ENCODE measurements around the gene CORO1C.
"Not testable (repeated sequence)": the region's sequence is repeated elsewhere in the genome, so short reads cannot be mapped to it uniquely, and the experiment has no call there.

CORO1C gene

GRCh38 chr12:108731105-108731865 is at the start of gene CORO1C:
CORO1C (minus strand) TSS chr12:108731518; CDS start chr12:108701318, 30,200 bp downstream.
- FAIRE-seq (no peak), DNase-seq (ENCODE audit: extremely low spot score, insufficient read length, low read depth) (peak; percentile 91)

GRCh38 chr12:108779998-108780688 is 48.8 kb upstream of the CORO1C start:
- no peak for DNase-seq (ENCODE audit: extremely low spot score, insufficient read length, low read depth)
- no peak for FAIRE-seq

- FAIRE-seq (no peak), DNase-seq (ENCODE audit: extremely low spot score, insufficient read length, low read depth) (no peak)
These were observed 46.7 kb upstream of the CORO1C start for GRCh38 chr12:108778053-108778452.

GRCh38 chr12:108777156-108777555 is 45.8 kb upstream of the CORO1C start:
- DNase-seq (ENCODE audit: extremely low spot score, insufficient read length, low read depth): no peak

GRCh38 chr12:108773798-108774788 is 42.8 kb upstream of the CORO1C start:
- no peak for DNase-seq (ENCODE audit: extremely low spot score, insufficient read length, low read depth)
- FAIRE-seq: no peak

More at GRCh38 chr12:108777156-108777555, 45.8 kb upstream of the CORO1C start:
- FAIRE-seq: no peak

GRCh38 chr12:108772891-108773797 is 41.8 kb upstream of the CORO1C start:
- no peak for FAIRE-seq
- DNase-seq (ENCODE audit: extremely low spot score, insufficient read length, low read depth): no peak

- FAIRE-seq (peak; percentile 67), DNase-seq (ENCODE audit: extremely low spot score, insufficient read length, low read depth) (peak; percentile 50)
These were observed 40.9 kb upstream of the CORO1C start for GRCh38 chr12:108772247-108772646.

GRCh38 chr12:108771835-108772234 is 40.5 kb upstream of the CORO1C start:
- not testable (repeated sequence) for DNase-seq (ENCODE audit: extremely low spot score, insufficient read length, low read depth); FAIRE-seq

GRCh38 chr12:108770963-108771362 is 39.6 kb upstream of the CORO1C start:
- FAIRE-seq (no peak), DNase-seq (ENCODE audit: extremely low spot score, insufficient read length, low read depth) (no peak)

- FAIRE-seq (no peak), DNase-seq (ENCODE audit: extremely low spot score, insufficient read length, low read depth) (no peak)
These were observed 39.0 kb upstream of the CORO1C start for GRCh38 chr12:108770269-108770829.

GRCh38 chr12:108768591-108769500 is 37.5 kb upstream of the CORO1C start:
- FAIRE-seq: no peak
- DNase-seq (ENCODE audit: extremely low spot score, insufficient read length, low read depth): no peak

- FAIRE-seq: no peak
- DNase-seq (ENCODE audit: extremely low spot score, insufficient read length, low read depth): no peak
These were observed 35.0 kb upstream of the CORO1C start for GRCh38 chr12:108766294-108766693.

GRCh38 chr12:108765289-108765764 is 34.0 kb upstream of the CORO1C start:
- FAIRE-seq: no peak
- DNase-seq (ENCODE audit: extremely low spot score, insufficient read length, low read depth): no peak

GRCh38 chr12:108764540-108765288 is 33.4 kb upstream of the CORO1C start:
- DNase-seq (ENCODE audit: extremely low spot score, insufficient read length, low read depth): no peak
- no peak for FAIRE-seq

GRCh38 chr12:108761226-108761625 is 29.9 kb upstream of the CORO1C start:
- FAIRE-seq: no peak

GRCh38 chr12:108759924-108760323 is 28.6 kb upstream of the CORO1C start:
- FAIRE-seq (no peak), DNase-seq (ENCODE audit: extremely low spot score, insufficient read length, low read depth) (no peak)

More at GRCh38 chr12:108761226-108761625, 29.9 kb upstream of the CORO1C start:
- DNase-seq (ENCODE audit: extremely low spot score, insufficient read length, low read depth): no peak

- no peak for FAIRE-seq
These were observed 26.5 kb upstream of the CORO1C start for GRCh38 chr12:108757856-108758255.

More at GRCh38 chr12:108757856-108758255, 26.5 kb upstream of the CORO1C start:
- DNase-seq (ENCODE audit: extremely low spot score, insufficient read length, low read depth): no peak

All from GM18507 (cell line).